GM19324 (cell line): ENCODE data around the gene PDE10A.
A peak's percentile ranks its signal among the peaks of the same experiment; 100 is the strongest.

Source experiments
- ATAC-seq: cut with Tn5 transposase; IDR thresholded peaks from one replicate; pipeline ENCODE4 v1.9.1; 2021; ENCODE audit warnings: mild to moderate bottlenecking, moderate library complexity; ENCODE audit not compliant: unreplicated experiment, low FRiP score

The PDE10A gene

DNA sequence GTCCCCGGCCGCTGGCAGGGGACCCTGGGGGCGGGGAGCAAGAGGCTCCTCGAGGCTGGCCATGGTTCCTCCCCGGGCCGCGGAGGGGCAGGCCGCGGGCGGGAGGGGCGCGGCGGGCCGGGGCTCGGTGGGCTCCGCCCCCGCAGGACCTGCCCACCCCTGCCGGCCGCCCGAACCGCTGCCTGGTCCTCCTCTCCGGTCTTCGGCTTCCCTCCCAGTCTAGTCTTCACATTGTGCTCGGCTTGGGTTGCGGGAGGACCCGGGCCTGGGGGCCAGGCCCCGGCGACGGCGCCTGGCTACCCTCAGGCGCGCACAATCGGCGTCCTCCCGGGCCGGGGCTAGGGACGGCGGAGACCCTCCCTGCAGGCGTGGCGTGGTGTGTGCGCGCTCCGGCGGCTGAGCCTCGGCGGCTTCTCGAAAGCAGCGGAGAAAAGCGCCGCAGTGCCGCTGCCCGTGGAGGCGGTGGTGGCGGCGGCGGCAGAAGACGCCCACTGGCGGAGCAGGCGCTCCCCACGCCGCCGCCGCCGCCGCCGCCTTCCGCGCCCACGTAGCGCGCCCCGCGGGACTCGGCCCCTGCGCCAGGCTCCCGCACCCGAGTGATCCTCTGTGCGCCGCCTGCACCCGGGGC, at the start of gene PDE10A:
Gene PDE10A (minus strand): TSS at position 493 of the 628 bp plus-strand sequence. CDS start 430 bp downstream, at position 63.
- no peak for ATAC-seq

DNA sequence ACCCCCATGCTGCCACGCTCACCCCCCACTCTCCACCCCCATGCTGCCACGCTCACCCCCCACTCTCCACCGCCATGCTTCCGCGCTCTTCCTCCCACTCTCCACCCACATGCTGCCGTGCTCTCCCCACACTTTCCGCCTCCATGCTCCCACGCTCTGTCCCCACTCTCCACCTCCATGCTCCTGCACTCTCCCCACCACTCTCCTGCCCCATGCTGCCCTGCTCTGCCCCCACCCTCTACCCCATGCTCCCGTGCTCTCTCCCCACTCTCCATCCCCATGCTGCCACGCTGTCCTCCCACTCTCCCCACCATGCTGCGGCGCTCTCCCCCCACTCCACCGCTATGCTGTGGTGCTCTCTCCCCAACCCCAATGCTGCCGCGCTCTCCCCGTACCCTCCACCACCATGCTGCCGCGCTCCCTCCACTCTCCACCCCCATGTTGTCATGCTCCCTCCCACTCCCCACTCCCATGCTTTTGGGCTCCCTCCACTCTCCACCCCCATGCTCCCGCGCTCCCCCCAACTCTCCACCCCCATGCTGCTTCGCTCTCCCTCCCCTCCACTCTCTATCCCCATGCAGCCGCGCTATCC, 46.0 kb upstream of the PDE10A start:
- ATAC-seq, result no peak

DNA sequence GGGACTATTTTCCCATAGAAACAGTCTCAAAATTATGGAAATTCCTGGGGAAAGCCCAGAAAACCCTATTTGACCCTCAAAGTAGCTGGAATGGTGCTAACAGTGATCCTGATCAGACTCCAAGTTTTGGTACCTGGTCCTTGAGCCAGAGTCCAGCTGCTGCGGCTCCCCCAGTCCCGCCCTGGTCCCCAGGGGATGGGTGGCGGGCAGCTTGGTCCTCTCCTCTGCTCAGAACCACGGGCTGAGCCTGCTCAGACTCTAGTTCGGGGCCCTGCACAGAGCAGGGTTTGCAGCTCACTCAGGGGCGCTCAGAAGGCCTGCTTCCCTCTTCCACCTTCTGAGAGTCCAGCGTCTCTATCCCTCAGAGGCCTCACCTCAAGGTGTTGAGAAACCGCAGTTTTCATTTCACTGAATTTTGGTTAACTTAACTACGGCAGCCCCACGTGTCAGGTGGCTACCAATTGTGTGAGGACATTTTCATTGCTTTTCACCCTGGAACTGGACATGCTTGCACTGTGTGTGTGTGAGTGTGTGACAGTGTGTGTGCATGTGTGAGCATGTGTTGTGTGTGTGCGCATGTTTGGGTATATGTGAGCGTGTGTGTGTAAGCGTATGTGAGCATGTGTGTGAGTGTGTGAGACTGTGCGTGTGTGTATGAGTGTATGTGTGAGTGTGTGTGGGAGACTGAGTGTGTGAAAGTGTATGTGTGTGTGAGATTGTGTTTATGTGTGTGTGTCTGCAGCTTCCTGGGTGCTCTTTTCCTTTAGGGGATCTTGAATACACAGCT, 44.2 kb upstream of the PDE10A start:
- no peak for ATAC-seq

DNA sequence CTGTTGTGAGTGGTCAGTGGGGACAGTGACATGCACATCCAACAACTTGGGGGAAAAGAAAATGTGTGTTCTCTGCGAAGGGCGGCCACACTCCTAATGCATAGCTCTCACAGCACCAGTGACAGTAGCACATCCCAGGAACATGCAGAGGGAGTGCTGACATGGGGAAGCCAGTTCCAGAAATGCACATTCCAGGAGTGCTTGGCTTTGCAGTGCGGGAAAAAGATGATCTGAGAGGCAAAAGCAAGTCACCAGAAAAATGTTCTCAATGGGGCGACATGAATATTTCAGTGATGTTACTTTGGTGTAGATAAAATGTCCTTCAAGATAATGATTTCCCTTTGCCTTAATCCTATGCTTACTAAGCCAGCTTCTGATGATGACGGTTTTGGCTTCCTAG, 42.9 kb upstream of the PDE10A start:
- no peak for ATAC-seq

DNA sequence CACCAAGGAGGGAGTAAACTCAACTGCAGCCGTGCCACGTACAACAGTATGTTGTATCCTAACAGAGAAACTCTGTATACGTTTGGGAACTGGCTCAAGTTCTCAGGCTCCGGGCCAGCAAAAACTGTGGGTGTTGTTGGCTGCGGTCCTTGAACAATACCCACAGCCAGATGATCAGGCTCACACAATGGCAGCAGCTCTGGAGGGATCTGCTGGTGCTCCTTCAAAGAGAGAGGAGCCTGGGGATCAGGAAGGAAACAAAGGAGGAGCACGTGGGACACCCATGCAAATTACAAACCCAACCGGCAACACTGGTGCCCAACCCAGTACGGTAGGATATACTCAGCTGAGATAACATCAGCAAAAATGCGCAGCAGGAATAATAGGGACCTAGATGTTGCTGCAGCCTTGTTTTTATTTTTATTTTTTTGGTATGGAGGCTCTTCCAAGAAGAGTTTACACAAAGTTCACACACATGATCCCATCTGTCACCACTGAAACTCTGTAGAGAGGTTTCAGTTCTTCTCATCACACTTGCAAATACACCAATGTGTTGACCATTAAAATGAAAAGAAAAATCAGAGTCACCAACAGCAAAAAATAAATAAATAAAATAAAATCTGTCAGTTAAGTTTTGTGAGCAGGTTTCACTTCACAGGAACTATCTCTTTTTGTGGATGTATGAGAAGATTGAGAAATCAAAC, 41.2 kb upstream of the PDE10A start:
- ATAC-seq, result peak; percentile 38

DNA sequence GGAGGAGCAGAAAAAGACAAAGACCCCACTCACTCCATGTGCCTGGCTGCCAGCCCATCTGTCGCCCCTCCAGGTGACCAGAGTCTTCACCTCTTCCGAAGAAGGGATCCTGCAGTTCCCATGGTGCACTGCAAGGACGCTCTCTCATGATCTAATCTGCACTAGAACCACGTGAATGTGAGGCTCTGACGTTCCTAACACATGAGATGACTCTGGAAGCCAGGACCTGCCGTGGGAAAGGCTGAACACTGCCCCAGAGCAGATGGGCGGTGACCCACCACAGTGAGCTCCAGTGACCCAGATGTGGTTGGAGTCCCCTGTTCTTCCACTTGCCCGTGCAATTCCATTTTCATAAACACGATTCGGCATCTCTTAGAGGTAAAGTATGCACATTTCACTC, 39.6 kb upstream of the PDE10A start:
- no peak for ATAC-seq

DNA sequence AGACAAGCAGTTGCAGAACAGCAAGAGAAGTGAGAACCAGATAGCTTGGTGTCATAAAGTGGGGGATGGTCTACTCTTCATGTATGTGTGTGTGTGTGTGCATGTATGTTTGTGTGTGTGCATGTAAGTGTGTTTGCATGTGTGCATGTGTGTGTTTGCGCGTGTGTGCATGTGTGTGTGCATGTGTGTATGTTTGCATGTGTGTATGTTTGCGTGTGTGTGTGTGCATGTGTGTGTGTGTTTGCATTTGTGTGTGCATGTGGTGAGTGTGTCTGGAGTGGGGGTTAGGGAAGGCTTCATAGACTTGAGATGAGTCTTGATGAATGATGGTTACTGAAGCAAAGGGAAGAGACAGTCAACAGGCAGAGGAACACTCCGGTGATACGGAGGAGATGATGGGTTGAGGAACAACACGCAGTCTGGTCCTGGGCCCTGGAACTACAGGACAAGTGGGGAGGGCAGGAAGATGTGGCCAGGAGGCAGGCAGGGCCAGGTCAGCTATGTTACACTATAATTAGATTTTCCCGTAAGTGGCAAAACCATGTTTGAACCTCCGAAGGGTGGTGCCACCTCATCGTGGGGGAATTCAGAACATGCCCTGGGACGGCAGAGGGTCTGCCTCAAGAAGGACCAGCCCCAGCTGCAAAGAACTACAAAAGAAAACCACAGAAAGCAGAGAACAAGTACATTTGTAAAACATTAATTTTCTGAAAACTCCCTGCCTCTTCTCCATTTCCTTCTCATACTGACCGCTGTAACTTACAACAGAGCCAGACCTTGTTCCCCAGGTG, 38.7 kb upstream of the PDE10A start:
- ATAC-seq, result peak; percentile 63

DNA sequence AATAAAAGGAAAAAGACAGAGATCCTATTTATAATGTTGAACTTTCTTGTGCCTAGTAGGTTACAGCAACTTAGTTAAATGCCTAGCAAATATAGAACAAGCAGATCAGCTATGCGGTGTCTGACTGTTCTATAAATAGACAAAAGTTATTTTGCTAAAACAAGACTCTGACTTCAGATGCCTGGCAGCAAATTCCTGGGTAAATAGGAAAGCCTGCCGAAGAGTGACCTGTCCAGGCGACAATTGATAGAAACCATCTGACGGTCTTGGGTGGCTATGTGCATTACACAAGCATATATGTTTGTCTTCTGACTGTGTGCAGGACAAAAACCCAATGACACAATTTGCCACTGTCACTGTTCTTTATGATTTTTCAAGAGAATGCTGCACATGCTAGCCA, 38.0 kb upstream of the PDE10A start:
- ATAC-seq, result no peak

DNA sequence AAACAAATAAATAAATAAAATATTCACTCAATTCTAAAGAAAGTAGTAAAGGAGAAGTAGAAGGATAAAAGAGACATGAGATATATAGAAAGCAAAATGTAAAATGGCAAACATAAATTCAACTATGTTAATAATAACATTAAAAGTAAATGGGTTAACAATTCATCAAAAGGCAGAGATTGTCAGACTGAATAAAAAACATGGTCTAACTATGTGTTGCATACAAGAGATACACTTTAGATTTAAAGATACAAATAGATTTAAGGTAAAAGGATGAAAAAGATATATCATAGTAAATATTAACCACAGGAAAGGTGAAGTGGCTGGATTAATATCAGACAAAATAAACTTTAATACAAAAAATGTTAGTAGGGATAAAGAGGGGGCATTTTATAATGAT, 35.8 kb upstream of the PDE10A start:
- no peak for ATAC-seq

DNA sequence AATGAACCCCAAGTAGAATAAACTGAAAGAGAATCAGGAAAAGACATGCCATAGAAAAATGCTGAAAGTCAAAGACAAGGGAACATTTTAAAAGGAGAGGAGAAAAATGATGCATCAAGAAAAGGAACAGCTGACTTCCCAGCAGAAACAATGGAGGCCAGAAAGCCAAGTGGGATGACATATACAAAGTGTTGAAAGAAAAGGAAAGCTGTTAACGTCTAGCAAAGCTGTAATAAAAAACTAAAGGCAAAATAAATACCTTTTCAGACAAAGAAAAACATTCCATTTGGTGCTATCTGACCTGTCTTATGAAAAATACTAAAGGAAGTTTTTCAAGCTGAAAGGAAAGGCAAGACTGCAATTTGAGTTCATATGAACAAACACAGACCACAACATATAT, 34.1 kb upstream of the PDE10A start:
- no peak for ATAC-seq

DNA sequence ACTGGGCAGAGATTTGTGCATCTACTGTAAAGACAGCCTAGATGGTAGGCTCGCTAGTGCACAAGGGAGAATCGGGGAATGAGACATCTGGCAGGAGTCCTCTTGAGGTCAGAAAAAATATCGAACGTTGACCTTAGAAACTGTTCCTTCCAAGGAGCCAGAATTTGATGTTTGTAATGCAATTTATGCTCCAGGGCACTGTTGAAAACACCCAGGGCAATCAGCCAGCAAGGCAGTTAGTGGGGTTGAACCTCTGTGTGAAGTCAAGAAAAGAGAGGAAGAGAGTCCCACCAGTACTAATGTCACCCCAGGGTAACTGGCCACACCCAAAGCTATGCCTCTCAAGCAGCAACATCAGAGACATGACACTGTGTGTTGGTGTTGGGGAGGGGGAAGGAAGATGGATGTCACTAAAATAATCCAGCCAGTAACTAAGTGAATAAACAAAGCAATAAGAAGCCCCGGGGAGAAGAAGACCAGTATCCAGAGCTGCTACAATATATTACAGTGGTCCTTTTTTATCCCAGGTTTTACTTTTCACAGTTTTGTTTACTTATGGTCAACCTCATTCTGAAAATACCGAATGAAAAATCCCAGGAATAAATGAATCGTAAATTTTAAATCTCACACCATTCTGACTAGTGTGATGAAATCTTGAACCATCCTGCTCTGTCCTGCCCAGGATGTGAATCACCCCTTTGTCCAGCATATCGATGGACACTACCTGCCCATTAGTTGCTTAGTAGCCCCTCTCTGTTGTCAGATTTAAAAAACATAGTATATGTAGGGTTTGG, 32.9 kb upstream of the PDE10A start:
- no peak for ATAC-seq

DNA sequence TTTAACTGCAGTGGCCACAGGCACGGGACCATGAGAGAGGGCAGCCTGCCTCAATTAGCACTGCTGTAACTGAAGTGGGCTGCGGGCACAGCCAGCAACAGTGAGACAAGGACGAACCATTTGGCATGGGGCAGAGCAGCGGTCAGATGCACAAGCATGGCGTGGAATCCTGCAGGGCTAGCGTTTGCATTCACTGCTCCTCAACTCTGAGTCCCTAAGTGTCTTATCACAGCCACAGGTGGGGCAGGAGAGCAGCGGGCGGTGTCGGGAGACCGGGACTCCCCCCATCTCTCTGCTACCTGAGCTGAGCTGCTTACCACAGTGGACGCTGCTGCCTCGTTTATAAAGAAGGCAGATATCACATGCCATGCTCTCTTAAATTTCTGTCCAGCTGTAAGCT, 31.3 kb upstream of the PDE10A start:
- no peak for ATAC-seq

DNA sequence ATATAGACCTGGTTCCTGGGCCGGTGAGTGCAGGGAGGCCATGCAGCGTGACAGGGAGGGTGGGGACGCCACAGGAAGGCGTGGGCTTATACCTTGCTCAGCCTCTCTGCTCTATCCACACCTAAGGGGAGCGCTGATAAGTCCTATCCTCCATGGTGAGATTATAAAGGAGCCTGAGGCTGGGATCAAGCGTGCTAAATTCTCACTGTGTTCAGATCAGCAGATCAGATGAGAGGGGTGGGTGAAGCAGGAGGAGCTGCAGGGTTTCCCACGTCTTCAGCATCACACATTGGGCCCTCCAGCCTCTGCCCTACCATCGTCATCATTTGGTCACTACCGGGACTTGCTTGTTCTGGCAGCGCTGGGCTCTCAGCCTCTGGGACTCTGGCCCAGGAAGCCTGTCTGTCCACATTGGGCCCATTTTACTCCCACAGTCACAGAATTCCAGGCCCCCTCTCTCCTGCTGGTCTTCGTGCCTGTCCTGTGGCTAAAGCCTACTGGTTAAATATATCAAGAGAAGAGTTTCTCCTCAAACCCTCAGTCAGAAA, 29.1 kb upstream of the PDE10A start:
- no peak for ATAC-seq

DNA sequence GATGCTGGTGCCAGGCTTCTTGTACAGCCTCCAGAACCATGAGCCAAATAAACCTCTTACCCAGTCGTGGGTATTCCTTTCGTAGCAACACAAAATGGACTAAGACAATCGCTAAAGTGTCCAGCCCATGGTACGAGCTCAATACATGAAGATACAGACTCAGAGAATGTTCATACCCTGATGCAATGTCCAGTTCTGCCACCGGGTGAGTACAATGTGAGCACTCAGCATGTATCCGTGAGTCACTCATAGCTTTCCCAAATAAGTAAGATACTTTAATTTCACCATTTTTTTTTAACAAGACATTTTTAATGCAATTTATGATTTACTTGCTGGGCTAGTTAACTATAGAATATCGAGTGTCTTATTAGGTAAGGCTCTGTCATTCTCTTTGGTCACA, 26.7 kb upstream of the PDE10A start:
- no peak for ATAC-seq

DNA sequence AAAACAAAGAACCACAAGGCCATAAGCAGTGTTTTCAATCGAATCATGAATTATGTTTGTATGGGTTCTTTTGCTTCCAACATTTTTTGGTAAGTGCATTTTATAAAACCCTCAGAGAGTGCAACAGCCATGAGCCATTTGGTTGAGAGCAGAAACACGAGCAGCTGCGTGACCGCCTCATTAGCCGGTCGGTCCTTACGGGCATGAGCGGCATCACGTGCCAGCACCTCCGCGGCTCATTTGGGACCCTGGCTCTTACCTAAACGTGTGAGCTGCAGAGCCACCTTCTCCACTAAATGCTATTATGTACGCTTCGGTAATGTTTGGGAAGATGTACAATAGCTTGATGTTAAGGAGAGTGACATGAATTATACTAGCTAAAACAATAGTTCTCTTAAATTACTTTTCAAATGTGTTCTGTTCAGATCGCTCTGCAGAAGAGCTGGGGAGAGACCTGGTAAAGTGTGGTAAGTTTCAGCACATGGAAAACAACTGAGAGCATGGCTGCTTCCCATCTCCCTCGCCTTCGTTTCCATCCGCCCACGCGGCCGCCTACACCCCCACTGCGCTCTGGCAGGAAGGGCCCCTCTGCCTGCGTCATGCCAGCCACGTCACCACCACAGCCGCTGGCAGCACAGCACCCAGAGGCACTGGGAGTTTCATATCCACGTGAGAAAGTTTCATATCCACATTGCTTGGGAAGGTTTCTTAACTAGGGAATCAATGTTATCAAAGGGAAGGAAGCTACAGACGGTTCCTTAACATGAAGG, 23.7 kb upstream of the PDE10A start:
- ATAC-seq, result no peak

DNA sequence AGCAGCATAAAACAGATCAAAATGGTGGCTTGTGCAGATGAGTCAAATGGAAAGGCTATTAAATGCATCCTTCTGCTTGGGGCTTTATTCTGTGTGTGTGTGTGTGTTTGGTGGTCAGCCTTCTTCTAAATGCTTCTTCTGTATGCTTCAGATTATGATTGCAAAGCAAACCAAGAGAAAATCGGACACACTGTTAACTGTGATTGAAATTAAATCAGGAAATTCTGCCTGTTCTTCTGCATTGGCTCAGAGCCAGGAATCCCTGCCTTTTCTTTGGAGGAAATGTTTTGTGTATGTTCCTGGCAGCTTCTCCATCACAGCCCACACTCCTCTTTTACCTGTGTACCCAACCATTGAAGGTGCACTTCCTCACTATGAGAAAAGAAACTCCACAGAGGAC, 22.3 kb upstream of the PDE10A start:
- no peak for ATAC-seq

DNA sequence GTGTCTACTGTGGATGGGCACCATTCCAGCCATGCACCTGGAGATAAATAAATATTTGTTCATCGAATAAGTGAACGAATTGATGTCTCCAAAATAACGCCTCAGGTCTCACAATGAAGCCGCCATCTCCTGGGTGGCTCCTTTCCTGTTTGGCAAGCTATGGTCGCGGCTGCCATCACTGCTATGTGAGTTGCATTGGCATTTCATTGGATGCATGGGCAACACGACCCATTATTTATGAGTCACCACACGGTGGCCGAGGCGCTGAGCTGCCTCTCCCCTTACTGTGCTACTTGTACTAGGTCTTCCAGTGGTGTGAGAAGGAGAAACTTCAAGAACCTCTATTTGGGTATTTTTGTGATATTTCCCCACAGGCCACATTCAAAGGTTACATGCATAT, 21.3 kb upstream of the PDE10A start:
- no peak for ATAC-seq

DNA sequence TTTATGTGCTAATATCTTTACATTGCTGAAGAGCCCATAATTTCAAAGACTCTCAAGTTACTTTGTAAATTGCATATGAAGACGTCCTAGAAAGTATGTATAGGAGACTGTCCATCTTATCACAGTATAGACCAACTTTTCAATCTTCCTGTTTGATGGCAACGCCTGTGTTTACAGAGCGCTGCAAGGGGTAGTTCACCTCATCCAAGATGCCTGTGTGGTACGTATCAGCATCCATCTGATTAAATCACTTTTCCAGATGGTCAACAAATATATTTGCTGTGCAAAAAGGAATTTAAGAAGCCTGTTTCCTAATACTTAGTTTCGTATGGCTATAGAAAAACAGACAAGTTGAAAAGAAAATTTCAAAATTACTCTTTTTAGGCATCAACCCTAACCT, 17.9 kb upstream of the PDE10A start:
- ATAC-seq, result no peak

DNA sequence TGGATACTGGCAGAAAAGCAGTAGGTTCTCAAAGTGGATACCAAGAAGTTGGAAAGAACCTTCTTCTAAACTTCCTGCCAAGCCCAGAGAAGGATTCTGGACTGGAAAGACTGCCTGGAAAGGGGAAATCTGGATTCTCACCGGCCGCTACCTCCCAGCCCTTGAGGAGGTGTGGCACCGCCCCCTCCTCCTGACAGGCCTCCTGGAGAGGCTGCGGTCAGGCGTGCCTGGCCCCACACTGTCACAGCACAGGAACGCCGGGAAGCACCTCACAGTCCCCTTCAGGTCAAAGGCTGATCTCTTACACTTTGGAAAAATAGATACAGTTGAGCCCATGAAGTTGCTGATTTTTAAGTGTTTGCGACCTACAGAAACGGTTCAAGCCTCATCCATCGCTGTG, 16.3 kb upstream of the PDE10A start:
- no peak for ATAC-seq
